Middle frontal gyrus (tissue), 1 donor: ENCODE results near the gene MRPS31.

Source experiments
- DNase-seq: peaks from one replicate; pipeline ENCODE4 v3.0.0-alpha.2; 2015; ENCODE audit warnings: low spot score; ENCODE audit errors: extremely low spot score

The MRPS31 gene

DNA sequence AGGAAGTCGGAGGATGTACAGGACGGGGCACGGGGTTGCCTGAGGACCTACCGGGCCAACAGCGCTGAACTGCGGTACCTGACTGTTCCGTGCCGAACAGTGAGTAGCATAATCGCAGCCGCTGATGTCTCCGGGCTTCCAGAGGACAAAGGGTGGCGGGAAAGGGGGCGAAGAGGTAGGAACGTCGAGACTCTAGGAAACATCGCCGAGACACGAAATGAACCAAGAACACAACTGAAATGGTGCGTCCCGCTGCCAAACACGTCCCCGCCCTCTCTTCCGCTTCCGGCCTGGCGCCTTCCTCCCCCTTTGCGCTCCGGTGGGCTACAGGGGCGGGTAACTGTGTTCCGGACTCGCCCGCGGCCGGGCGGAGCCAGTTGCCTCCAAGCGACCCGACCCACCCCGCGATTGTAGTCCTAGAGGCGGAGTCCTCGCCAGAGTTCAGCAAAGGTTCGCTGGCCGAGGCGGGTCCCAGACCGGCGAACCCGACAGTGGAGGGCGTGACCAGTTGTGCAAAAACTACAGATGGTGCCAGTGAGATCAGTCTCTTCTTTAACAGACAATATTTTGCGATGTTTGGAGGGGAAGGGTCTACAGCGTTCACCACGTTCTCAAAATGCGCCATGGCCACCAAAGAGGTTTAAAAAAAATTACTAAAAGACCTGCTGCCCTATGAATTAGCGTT lies at the start of gene MRPS31:
TSS of gene MRPS31 (minus strand) at position 257 of the 685 bp plus-strand sequence. CDS start at position 203, 54 bp downstream.
- DNase-seq, result peak; percentile 92

DNA sequence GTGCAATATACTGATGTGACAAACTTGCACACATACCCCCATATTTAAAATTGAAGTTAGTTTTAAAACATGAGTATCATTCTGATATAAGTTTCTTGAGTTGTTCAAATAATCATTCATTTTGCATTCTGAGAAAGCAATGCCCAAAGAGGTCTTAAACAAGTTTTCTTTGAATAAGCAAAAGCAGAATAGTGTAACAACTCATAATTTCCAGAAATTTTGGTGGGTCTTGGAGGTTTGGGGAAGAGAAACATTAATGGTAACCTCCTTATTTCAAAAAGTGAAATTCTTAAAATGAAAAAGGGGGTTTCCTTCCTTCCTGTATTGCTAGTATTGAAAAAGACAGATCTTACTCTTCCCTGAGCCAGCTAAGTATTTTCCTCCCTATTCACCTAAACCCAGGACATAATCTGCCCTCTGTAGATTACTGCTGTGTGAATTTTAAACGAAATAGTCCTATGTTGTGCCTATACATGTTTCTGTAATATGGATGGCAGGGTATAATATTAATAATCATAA lies 48.9 kb upstream of the MRPS31 start:
- no peak for DNase-seq

GRCh38 chr13:40818926-40819325 lies 47.9 kb upstream of the MRPS31 start:
- DNase-seq, result no peak

GRCh38 chr13:40814803-40815202 lies 43.8 kb upstream of the MRPS31 start:
- DNase-seq, result no peak

DNA sequence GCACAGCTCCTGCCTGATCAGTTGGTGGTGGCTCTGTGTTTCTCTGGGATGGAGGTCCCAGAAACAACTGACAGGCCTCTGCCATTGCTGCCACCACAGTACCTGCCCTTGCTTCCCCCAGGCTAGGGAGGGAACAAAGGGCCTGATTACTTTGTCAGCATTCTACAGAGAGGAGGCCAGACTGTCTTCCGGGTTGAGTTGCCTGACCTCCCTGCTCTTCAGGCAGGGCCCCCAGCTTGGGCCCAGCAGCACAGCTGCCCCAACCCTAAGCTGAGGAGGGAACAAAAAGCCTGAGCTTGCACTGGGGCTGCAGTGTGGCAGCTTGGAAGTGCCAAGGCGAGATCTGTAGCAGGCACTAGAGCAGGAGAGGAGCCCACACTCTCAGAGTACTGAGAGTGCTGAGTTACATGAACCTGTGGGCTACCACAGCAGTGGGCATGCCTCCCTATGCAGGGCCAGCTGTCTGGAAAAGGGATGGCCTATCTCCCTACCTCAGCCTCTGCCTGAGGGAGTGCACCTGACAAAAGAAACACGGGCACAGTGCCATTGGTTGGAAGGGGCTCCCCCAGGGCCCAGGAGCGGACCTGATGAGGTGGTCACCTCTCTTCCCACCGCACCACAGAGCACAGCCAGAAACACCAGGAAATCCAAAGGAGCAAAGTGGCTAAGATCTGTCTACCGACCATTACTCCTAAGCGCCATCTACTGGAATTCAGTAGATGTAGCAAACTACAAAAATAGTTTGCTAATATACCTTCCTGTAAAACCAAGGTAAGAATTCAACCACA lies 42.9 kb upstream of the MRPS31 start:
- no peak for DNase-seq

GRCh38 chr13:40812724-40813445 lies 41.9 kb upstream of the MRPS31 start:
- DNase-seq, result no peak

DNA sequence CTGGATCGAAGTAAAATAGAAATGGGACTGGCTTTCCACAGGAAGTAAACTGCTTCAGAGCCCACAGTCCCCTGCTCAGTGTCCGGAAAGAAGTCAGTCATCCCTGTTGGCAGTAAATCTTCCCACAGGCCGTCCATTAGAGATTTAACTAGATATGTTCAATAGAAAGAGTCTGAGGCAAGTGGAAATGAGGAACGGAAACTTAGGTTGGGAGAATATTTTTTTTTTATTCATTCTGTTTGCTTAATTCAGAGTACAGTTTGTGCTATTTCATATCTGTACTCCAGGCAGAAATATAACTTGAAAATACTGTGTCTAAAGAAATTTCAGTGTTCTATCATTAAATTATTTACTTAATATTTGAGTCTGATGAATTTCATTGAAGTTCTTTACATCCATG lies 41.1 kb upstream of the MRPS31 start:
- DNase-seq, result no peak

DNA sequence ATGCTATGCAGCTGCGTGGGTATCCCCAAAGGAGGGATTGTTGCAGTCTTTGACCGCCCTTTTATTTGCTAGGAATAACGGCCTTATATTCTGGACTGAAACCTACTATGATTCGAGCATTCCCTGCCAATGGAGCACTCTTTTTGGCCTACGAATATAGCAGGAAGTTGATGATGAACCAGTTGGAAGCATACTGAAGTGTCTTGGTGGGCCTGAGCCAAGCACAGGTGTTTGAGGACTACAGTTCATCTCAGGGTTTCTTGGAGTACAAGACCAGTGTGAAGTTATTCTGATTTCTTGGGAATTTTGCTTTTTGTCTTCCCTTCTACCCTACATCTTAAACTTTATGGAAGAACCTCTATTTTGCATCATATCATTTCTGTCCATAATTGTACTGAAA lies 38.5 kb upstream of the MRPS31 start:
- DNase-seq, result no peak

GRCh38 chr13:40806241-40806640 lies 35.3 kb upstream of the MRPS31 start:
- no peak for DNase-seq

- DNase-seq, result no peak
Measured at GRCh38 chr13:40803316-40803715, 32.3 kb upstream of the MRPS31 start.

DNA sequence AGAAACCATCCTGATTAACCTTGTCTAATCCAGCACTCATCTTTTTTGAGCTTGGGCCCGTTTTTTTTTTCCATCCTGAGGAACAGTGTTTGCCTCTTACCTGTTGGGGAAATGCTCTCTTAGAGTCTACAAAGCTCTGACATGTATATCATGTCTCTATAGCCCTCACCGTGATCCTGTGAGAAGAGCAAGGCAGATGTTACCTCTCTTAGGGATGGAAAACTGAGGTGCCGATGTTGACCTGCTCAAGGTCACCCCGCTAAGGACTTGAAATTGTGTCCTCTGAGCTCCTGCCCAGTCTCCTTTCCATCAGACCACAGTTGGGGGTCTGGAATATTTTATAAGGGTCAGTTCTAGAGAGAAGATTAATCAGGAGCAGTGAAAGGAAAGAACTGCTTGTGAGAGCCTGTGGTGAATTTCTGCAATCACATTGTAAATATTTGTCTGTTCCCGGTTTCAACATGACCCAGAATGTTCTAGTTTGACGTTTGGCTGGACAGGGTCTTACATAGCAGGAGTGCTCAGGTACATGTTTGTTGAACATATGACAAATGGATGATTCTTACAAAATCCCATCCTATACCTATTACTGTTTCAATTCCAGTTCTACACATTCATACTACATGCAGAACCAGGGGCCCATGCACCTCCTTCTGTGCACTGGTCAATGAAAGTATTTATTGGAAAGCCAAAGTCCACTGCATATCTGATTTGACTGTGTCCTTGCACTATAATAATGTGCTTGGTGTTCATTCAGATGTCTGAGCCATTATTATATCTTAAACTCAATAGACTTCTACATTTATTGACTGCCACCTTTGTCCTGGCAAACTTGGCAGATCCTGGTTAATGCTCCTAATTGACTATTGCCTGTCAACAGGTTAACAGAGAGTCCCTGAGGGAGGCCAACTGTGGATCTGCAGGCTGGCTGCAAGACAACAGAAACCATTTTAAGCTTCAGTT lies 30.5 kb upstream of the MRPS31 start:
- no peak for DNase-seq

DNA sequence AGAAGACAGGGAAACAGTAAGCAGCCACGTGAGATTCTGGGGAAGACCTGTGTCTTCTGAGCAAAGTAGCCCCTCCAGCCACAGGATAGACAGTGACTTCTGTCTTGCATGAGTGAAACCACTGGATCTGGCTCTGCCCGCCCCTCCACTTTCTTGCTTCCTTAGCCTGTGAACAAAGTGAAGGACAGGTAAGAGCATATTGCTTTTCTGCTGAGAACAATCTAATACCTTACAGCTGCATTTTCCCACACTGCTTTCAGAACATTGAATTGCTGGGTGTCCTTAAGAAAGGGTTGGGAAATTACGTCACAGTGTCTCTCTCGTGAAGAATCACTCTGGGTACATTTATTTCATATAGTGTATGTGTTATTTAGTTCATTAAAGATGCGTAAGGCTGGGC lies 29.6 kb upstream of the MRPS31 start:
- DNase-seq, result no peak

DNA sequence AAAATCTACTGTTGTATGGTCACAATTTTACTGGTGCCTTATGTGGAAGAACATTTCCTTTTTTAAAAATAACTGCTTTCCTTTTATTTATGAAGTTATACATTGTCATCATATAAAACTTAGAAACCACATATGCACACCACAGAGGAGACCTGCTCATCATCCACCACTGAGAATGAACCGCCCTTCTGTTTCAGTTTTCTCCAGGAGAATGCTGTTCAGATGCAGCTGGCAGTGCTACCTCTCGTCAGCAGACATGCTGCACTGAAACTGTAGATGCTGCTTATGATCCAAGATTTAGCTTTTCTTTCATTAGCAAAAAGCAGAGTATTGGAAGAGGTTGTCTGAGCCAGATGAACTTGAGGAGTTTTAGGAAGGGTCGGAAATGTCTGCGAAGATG lies 28.5 kb upstream of the MRPS31 start:
- no peak for DNase-seq

DNA sequence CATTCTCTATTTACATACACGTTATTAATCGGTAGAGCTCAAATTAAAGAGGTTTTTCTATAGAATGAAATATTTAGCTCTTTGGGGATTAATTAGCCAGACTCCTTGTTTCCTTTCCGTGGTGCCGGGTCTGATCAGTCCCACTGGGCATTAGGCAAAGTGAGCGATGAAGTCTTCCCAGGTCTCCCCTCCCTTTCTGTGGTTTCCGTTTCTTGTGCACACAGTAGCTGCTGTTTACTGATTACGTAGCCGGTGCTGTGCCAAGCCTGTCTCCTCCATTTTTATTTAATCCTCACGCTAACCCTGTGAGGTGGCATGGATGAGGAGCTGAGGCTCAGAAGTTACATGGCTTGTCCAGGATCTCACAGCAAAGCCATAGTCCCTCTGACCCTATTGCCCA lies 27.4 kb upstream of the MRPS31 start:
- DNase-seq, result no peak

- DNase-seq, result no peak
Measured at GRCh38 chr13:40796649-40797048, 25.7 kb upstream of the MRPS31 start.

DNA sequence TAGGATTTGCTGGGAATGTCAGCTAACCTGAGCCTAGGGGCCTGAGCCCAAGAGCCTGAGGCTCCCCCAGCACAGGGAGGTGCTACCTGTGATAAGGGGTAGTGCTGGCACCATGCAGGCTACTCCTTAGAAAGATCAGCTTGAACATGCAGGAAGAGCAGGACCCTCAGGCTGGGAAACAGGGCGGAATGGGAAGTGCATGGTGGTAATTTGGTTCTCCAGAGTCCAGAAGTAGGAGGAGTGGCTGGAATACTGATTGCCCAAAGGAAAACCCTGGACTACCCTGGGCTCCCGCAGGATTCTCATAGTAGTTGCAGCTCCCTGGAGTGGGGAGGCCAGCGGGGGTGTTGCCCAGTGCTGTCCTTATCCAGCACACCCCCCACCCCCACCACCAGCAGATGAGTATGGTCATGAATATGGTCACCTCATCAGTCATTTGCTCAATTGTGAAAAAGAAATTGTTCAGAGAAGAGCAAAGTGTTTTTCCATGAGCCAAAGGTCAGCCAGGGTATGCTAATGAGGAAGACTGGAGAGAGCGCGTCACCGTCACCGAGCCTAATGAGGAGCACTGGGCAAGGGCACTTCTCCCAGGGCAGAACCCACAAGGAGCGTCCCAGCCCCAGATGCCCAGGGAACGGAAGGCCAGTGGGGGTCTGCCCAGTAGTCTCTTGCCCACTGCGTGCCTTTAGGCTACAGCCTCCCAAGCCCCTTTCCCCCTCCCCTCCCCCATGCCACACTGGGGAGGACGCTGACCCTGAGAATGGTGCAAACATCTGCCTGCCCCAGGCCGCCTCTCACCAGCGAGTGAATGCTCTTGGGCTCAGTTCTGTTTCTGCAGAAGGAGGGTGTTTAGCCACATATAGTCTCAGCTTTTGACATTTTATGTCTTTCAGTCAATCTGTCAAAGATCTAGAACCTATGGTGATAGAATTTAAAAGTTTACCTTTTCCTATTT lies 23.7 kb upstream of the MRPS31 start:
- no peak for DNase-seq

- no peak for DNase-seq
Measured at GRCh38 chr13:40793339-40793738, 22.3 kb upstream of the MRPS31 start.

DNA sequence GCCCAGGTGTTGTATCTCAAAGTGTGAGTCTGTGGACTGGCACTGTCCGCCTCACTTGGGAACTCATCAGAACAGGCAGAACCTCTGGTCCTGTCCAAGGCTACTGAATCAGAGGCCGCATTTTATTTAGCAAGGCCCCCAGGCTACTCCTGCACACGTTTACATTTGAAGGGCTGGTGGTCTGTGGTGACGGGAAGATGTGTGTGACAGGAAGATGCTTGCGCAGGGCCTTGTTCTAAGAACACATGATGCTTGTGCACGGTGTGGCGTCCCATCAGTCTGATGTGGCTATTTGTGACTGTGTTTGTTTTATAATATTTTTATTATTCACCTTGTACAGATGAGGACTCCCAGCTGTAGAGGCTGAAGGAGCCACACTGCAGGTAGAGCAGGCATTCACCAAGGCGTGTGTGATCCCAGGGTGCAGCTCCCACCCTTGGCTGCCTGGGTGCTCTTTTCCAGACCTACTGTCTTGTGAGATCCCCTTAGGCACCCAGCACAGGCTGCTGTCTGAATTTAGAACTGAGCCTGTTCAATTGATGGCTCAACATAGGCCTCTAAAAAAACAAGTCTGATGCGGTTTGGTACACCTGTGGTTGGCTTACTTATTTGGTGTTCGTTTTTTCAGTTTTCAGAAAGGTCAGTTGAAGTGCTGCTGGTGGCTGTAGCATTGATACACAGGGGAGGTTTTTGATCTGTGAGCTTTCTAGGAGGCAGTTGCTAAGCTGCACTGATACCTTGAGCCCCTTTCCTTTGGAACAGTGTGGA lies 21.5 kb upstream of the MRPS31 start:
- no peak for DNase-seq

GRCh38 chr13:40790154-40790616 lies 19.2 kb upstream of the MRPS31 start:
- DNase-seq, result no peak
